ENCODE measurements around the gene SIN3B. TPM values are rescaled to one million over a fixed set of nuclear protein-coding genes. Genes with fewer than 3 reads are reported as not detected.

Gene SIN3B
- total and polyA plus RNA-seq, 2 donors from 2014 or later, result 12.2 to 62.0 TPM

GRCh38 chr19:16889883-16890460 is 60.8 kb downstream of the SIN3B start:
- Histone ChIP-seq H3K4me3 (ENCODE audit: low read length in 3 of 3) (no peak overlapping the region), H3K27me3 (ENCODE audit: control insufficient read depth, insufficient read depth, low read length) (no peaks in the 10 kb centered on the region), H3K4me1 (ENCODE audit: control insufficient read depth in 2 of 3, insufficient read depth in 2 of 3, low read depth in 1 of 3, low read length in 3 of 3) (peaks cover 0 to 2% (median 0%) of the 10 kb centered on the region in 3 donors), H3K36me3 (ENCODE audit: control insufficient read depth in 2 of 3, insufficient read depth in 3 of 3, low read length in 3 of 3) (no peaks in the 10 kb centered on the region), H3K9ac (ENCODE audit: low read length in 3 of 3) (no peak overlapping the region), H3K27ac (ENCODE audit: low read depth in 2 of 2, low read length in 2 of 2) (peak overlapping the region; percentile 16 to 63), H3K9me3 (ENCODE audit: control insufficient read depth in 2 of 3, insufficient read depth in 1 of 3, low read length in 3 of 3) (no peaks in the 10 kb centered on the region)
- no peak for TF ChIP-seq CTCF (IDR thresholded peaks at IDR 0.05; ENCODE audit: borderline replicate concordance, extremely low read depth, insufficient read depth)
- FAIRE-seq, result no peak
- intact Hi-C loops (cut with DNase I), result no loop called here
- DNase-seq, result no peak

GRCh38 chr19:16890461-16891184 is 61.4 kb downstream of the SIN3B start:
- Histone ChIP-seq H3K36me3 (ENCODE audit: control insufficient read depth in 2 of 3, insufficient read depth in 3 of 3, low read length in 3 of 3) (no peaks in the 10 kb centered on the region), H3K4me1 (ENCODE audit: control insufficient read depth in 2 of 3, insufficient read depth in 2 of 3, low read depth in 1 of 3, low read length in 3 of 3) (peaks cover 0 to 2% (median 0%) of the 10 kb centered on the region in 3 donors), H3K9me3 (ENCODE audit: control insufficient read depth in 2 of 3, insufficient read depth in 1 of 3, low read length in 3 of 3) (no peaks in the 10 kb centered on the region), H3K9ac (ENCODE audit: low read length in 3 of 3) (no peak overlapping the region), H3K27ac (ENCODE audit: low read depth in 2 of 2, low read length in 2 of 2) (no peak overlapping the region), H3K27me3 (ENCODE audit: control insufficient read depth, insufficient read depth, low read length) (no peaks in the 10 kb centered on the region), H3K4me3 (ENCODE audit: low read length in 3 of 3) (no peak overlapping the region)
- DNase-seq, result no peak
- FAIRE-seq, result no peak
- intact Hi-C loops (cut with DNase I), result no loop called here
- no peak for TF ChIP-seq CTCF (IDR thresholded peaks at IDR 0.05; ENCODE audit: borderline replicate concordance, extremely low read depth, insufficient read depth)

GRCh38 chr19:16891696-16892382 is 62.6 kb downstream of the SIN3B start:
- no peak for FAIRE-seq
- Histone ChIP-seq H3K27me3 (ENCODE audit: control insufficient read depth, insufficient read depth, low read length) (no peaks in the 10 kb centered on the region), H3K27ac (ENCODE audit: low read depth in 2 of 2, low read length in 2 of 2) (no peak overlapping the region), H3K4me1 (ENCODE audit: control insufficient read depth in 2 of 3, insufficient read depth in 2 of 3, low read depth in 1 of 3, low read length in 3 of 3) (peaks cover 0 to 2% (median 0%) of the 10 kb centered on the region in 3 donors), H3K9me3 (ENCODE audit: control insufficient read depth in 2 of 3, insufficient read depth in 1 of 3, low read length in 3 of 3) (no peaks in the 10 kb centered on the region), H3K9ac (ENCODE audit: low read length in 3 of 3) (no peak overlapping the region), H3K4me3 (ENCODE audit: low read length in 3 of 3) (no peak overlapping the region), H3K36me3 (ENCODE audit: control insufficient read depth in 2 of 3, insufficient read depth in 3 of 3, low read length in 3 of 3) (no peaks in the 10 kb centered on the region)
- DNase-seq, result no peak
- TF ChIP-seq CTCF (IDR thresholded peaks at IDR 0.05; ENCODE audit: borderline replicate concordance, extremely low read depth, insufficient read depth), result no peak
- intact Hi-C loops (cut with DNase I), result no loop called here
